Iris pigment epithelial cell (primary cell): Measurements from ENCODE around the gene CD68.
A peak's percentile ranks its signal among the peaks of the same experiment; 100 is the strongest.

Experiments
- DNase-seq: peaks from one replicate; pipeline ENCODE4 v3.0.0-alpha.2; 2011; ENCODE audit warnings: low read depth

The CD68 gene

GRCh38 chr17:7579001-7579833 lies at the start of gene CD68:
TSS of gene CD68 (plus strand) at chr17:7579638. CDS start at chr17:7579678, 40 bp downstream.
- DNase-seq, result peak; percentile 92

DNA sequence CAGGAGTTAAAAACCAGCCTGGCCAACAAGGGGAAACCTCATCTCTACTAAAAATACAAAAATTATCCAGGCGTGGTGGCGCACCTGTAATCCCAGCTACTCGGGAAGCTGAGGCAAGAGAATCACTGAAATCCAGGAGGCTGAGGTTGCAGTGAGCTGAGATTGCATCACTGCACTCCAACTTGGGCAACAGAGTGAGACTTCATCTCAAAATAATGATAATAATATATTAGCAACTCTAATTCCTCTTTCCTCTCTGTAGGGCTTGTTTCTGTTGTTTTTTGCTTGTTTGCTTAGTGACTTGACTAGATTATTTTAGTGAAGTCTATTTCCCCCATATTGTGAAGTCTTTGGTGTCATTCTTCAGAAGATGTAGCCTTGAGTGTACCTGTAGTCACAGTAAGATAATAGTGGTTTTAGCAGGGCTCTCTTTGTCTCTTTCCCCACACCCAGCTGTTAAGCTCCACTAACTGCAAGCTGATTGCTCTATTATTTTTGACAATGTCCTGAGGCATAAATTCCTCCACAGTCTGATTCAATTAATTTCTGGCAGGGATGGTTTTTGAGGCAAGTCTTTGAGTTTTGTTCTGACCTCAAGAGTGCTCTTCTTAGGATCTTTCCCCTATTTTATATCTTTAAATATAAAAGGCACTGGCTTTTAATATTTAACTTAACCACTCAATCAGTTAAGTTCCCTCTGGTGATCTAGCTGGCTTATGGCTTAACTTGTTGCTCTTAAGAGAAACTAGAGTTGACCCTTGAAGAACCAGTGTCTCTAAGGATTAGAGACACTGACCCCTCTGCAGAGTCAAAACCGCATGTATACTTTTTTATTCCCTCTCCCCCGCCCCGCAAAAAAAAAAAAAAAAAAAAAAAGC lies 49.2 kb upstream of the CD68 start:
- DNase-seq, result no peak

DNA sequence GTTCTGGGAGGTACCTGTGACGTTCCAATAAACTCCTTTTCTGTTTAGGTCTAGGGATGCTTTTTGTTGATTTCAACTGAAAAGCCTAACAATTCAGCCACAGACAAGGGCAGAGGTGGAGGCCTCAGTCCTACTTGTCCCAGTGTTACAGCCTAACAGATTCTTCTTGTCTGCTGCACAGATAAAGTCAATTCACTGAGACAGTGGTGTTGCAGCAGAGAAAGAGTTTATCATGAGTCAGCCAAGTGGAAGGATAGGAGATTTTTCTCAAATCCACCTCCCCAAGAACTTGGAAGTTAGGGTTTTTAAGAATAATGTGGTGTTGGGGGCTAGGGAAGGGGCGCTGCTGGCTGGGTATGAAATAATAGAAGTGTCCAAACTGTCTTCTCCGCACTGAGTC lies 41.4 kb upstream of the CD68 start:
- DNase-seq, result no peak

DNA sequence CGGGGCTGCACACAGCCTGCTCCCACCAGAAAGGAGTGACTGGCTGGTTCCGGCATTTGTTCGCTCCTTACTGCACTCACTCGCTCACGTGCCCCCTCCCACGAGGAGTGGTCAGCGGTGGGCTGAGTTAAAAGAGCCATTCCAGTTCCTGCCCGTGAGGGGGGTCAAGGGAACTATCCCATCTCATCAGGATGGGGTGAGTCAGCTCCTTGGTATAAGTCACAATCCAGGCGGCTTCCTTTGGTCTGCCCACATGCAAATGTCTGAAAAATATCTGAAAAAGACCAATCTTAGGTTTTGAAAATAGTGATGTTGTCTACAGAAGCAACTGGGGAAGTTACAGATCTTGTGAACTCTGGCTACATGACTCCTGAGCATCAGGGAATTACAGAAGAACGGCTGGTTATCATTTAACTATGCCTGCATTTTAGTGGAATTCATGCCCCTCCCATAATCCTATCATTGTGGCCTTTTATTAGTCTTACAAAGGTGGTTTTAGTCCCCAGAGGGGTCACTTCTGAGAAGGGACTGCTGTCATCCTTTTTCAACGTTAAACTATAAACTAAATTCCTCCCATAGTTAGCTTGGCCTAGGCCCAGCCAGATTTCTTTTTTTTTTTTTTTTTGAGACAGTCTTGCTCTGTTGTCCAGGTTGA lies 40.4 kb upstream of the CD68 start:
- peak; percentile 35 for DNase-seq

DNA sequence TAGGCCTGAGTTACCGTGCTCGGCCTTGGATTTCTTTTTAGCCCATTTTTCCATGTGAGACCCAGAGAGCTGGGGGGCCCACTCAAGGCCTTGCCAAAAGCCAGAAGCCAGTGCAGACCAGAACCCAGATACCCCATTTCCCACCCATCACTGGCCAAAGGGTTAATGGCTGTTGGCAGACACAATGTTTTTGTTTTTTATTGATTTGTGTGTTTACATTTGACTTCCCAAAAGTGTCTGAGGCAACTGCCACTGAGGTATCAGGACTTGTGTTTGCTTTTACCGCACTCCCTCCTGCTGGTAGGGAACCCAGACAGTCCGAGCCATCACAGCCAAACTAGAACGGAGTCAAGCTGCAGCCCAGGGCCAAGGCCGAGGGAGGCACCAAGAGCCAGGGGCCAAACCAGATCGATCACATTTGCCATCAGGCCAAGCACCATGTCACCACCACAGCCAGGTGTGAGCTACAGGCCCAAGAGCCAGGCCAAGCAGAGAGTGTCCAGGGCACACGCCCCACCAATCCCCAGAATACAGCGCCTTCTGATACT lies 38.3 kb upstream of the CD68 start:
- no peak for DNase-seq

GRCh38 chr17:7544911-7545310 lies 34.5 kb upstream of the CD68 start:
- DNase-seq, result no peak

GRCh38 chr17:7548585-7549400 lies 30.6 kb upstream of the CD68 start, which contains the start of gene TNFSF12:
TSS of gene TNFSF12 (plus strand) at chr17:7549058. CDS start at chr17:7549154, 96 bp downstream.
- DNase-seq, result no peak

GRCh38 chr17:7549401-7550055 lies 29.9 kb upstream of the CD68 start:
- DNase-seq, result no peak

- no peak for DNase-seq
Observed at GRCh38 chr17:7550344-7550743, 29.1 kb upstream of the CD68 start.

DNA sequence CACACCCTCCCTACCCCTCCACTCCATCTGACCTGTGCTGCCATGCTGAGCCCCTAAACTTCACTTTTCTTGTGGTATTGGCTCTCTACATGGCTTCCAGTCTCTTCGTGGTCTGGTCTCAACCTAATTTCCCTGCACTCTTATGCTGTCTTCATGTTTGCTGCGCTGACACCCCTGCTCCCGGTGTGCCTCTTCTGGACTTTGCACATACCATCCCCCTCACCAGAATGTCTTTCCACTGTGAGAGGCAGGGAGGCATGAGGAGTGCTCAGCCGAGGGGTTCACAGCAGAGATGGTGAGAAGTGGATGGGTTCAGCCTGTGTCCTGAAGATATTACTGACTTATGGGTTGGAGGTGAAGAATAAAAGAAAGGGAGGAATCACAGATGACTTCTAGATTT lies 28.0 kb upstream of the CD68 start:
- DNase-seq, result no peak

GRCh38 chr17:7552621-7553051 lies 26.8 kb upstream of the CD68 start:
- DNase-seq, result no peak

GRCh38 chr17:7553356-7553755 lies 26.1 kb upstream of the CD68 start:
- DNase-seq, result no peak

DNA sequence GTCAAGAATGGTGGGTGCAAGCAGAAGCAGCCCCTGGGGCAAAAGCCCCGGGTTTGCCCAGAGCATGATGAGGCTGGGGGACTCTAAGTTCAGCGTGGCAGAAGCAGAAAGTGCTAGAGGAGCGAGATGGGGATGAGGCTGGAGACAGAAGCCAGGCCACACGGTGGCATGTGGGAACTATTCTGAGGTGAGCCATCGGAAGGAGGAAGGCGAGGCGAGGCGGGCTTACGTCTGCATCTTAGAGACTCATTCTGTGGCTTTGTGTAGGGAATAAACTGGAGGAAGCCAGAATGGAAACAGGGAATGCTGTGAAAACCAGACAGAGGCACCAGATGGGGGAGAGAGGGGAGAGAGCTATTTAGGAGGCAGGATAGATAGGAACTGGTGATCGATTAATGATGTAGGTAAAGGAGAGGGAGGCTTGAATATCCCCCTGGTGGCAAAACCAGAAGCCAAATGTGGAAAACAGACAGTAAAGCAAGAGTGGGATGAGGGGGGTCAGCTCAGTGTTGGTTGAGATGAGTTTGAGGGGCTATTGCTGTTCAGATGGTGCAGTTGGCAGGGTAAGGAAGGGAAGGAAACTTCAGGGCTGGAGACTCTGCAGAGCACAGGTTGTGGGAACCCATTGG lies 24.0 kb upstream of the CD68 start:
- no peak for DNase-seq

GRCh38 chr17:7556627-7557026 lies 22.8 kb upstream of the CD68 start:
- DNase-seq, result no peak

DNA sequence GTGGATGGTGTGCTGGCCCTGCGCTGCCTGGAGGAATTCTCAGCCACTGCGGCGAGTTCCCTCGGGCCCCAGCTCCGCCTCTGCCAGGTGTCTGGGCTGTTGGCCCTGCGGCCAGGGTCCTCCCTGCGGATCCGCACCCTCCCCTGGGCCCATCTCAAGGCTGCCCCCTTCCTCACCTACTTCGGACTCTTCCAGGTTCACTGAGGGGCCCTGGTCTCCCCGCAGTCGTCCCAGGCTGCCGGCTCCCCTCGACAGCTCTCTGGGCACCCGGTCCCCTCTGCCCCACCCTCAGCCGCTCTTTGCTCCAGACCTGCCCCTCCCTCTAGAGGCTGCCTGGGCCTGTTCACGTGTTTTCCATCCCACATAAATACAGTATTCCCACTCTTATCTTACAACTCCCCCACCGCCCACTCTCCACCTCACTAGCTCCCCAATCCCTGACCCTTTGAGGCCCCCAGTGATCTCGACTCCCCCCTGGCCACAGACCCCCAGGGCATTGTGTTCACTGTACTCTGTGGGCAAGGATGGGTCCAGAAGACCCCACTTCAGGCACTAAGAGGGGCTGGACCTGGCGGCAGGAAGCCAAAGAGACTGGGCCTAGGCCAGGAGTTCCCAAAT lies 22.2 kb upstream of the CD68 start:
- no peak for DNase-seq

- peak; percentile 70 for DNase-seq
Observed at GRCh38 chr17:7557775-7558543, 21.5 kb upstream of the CD68 start.

DNA sequence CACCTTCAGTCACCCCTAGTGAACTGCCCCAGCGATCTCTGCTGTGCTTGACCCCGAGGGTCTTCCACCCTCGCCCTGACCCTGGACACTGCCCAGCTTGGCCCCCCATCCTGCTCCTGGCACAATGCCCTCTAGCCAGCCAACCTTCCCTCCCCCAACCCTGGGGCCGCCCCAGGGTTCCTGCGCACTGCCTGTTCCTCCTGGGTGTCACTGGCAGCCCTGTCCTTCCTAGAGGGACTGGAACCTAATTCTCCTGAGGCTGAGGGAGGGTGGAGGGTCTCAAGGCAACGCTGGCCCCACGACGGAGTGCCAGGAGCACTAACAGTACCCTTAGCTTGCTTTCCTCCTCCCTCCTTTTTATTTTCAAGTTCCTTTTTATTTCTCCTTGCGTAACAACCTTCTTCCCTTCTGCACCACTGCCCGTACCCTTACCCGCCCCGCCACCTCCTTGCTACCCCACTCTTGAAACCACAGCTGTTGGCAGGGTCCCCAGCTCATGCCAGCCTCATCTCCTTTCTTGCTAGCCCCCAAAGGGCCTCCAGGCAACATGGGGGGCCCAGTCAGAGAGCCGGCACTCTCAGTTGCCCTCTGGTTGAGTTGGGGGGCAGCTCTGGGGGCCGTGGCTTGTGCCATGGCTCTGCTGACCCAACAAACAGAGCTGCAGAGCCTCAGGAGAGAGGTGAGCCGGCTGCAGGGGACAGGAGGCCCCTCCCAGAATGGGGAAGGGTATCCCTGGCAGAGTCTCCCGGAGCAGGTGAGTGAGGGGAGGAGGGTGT lies 20.7 kb upstream of the CD68 start, which contains the start of gene TNFSF13:
Gene TNFSF13 (plus strand): TSS at position 207 of the 776 bp plus-strand sequence. CDS start 290 bp downstream, at position 497.
- DNase-seq, result no peak
